Panc1 (cell line): ENCODE data around the gene DACH1. TPM values are rescaled to one million over a fixed set of nuclear protein-coding genes. Genes with fewer than 3 reads are reported as not detected.

Source experiments
- ATAC-seq: fragments of 200-7000 bp; cut with Tn5 transposase; 2 replicates; pipeline ENCODE4 v1.9.1; 2020; ENCODE audit warnings: mild to moderate bottlenecking, moderate library complexity
- BruUV-seq: library from RNA; stranded (reverse); fragments of 400-500 nt; replicated peaks from 2 replicates; lab custom pipeline; 2021; lab: Mats Ljungman, UMichigan
- CTCF ChIA-PET: fragments of 300-600 bp; sonication (Branson Sonifier 250); formaldehyde crosslinking; loops from one replicate; lab custom pipeline; 2022; ENCODE audit warnings: antibody characterized with exemption; lab: Charles Lee
- POLR2A ChIA-PET: fragments of 300-600 bp; sonication (Branson Sonifier 250); formaldehyde crosslinking; loops from one replicate; lab custom pipeline; 2022; ENCODE audit warnings: antibody characterized with exemption; lab: Charles Lee
- DNase-seq: peaks from one replicate; pipeline ENCODE4 v3.0.0-alpha.2; 2010; ENCODE audit warnings: low read depth, low spot score
- H3K27ac ChIP-seq: 2 replicates; pipeline ENCODE4 v1.5.1; 2011; ENCODE audit warnings: mild to moderate bottlenecking, low read length, inconsistent platforms
- H3K27me3 ChIP-seq: fragments of 200-500 bp; sonication (Bioruptor generic); 2 replicates; pipeline ENCODE4 v1.6.0; 2014; ENCODE audit warnings: low read length, inconsistent platforms; ENCODE audit not compliant: control insufficient read depth, insufficient read depth
- H3K36me3 ChIP-seq: fragments of 200-500 bp; sonication (Bioruptor generic); 2 replicates; pipeline ENCODE4 v1.5.1; 2014; ENCODE audit warnings: inconsistent platforms, mild to moderate bottlenecking, low read length, moderate library complexity; ENCODE audit not compliant: control insufficient read depth, insufficient read depth
- H3K4me1 ChIP-seq: 2 replicates; pipeline ENCODE4 v1.5.1; 2011; ENCODE audit warnings: inconsistent platforms, mild to moderate bottlenecking, low read length, moderate library complexity; ENCODE audit not compliant: control insufficient read depth, insufficient read depth
- H3K4me3 ChIP-seq, 2 experiments: 2 replicates each; pipeline ENCODE4 v1.5.1; 2011 to 2012; ENCODE audit warnings: low read depth in 2 of 2, low read length in 2 of 2, mild to moderate bottlenecking in 2 of 2, inconsistent platforms in 1 of 2, moderate library complexity in 1 of 2
- H3K9me3 ChIP-seq: fragments of 200-500 bp; sonication (Bioruptor generic); 2 replicates; pipeline ENCODE4 v1.5.1; 2014; ENCODE audit warnings: low read depth, mild to moderate bottlenecking, inconsistent platforms, low read length, moderate library complexity; ENCODE audit not compliant: control insufficient read depth, insufficient read depth
- POLR2AphosphoS5 ChIP-seq: IDR thresholded peaks from 2 replicates; pipeline ENCODE4 v1.6.1; 2012; ENCODE audit warnings: mild to moderate bottlenecking, low read depth, low read length, moderate library complexity
- SIN3A ChIP-seq: IDR thresholded peaks from 2 replicates; pipeline ENCODE4 v1.6.1; 2012; ENCODE audit warnings: low read depth, mild to moderate bottlenecking, low read length, moderate library complexity, borderline replicate concordance; ENCODE audit not compliant: insufficient read depth
- TCF7L2 ChIP-seq: IDR thresholded peaks from 2 replicates; pipeline ENCODE4 v1.6.1; 2011; ENCODE audit warnings: mild to moderate bottlenecking, low read depth, low read length, inconsistent platforms
- in situ Hi-C: cut with HindIII; loops from 2 replicates; pipeline ENCODE4 v1.10.0; 2016; ENCODE audit warnings: low sequenced_read_pairs, low pct_unique_long_range_greater_than_20kb
- intact Hi-C: fragments of 100-400 bp; cut with micrococcal nuclease; formaldehyde crosslinking; loops from one replicate; pipeline ENCODE4 v1.10.0; 2022; ENCODE audit not compliant: unreplicated experiment
- total RNA-seq: library from RNA; stranded (reverse); gene quantifications from one replicate; pipeline ENCODE4 v1.2.1, GENCODE V29; 2021; ENCODE audit not compliant: unreplicated experiment
- TF ChIP-seq, protein P1 (sequence below), 2 experiments: IDR thresholded peaks; 2 replicates each; pipeline ENCODE4 v1.6.1; 2011 to 2012; ENCODE audit warnings: low read depth in 2 of 2, control low read depth in 1 of 2, low read length in 1 of 2, mild to moderate bottlenecking in 1 of 2, moderate library complexity in 1 of 2; ENCODE audit not compliant: insufficient read depth in 1 of 2
- TF ChIP-seq, protein P2 (sequence below): fragments of 450-650 bp; IDR thresholded peaks from 2 replicates; pipeline ENCODE4 v1.5.1; 2017; ENCODE audit warnings: mild to moderate bottlenecking

DACH1 gene
- total RNA-seq, 1 experiment from 2014 or later, result 0.54 TPM

DNA sequence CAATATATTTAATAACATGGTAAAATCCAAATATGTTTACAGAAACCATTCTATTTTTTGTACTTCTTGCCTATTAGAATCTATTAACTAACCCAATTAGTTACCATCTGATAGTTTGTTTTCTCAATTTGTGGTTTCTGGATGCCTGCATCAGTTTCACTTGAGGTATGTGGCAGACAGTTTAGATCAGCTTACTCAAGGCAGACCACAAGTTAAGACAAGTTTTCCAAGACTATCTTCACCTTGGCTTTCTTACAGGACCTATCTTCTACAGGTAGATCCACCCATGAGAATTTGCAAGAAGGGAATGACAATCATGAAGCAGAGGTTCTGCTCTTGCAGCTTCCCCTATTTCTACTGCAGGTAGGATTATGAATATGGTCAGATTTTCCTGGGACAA is 458.6 kb downstream of the DACH1 start:
- no peak overlapping the region for H3K27ac ChIP-seq
- BruUV-seq, result no TSS peak
- H3K36me3 ChIP-seq, result no peaks in the 10 kb centered on the region
- POLR2A ChIA-PET, result no interaction called here
- no peak overlapping the region for H3K4me3 ChIP-seq
- H3K27me3 ChIP-seq, result no peaks in the 10 kb centered on the region
- CTCF ChIA-PET, result no interaction called here
- in situ Hi-C loops (no loop called here), intact Hi-C loops (no loop called here)
- ATAC-seq, result no peak
- no peaks in the 10 kb centered on the region for H3K9me3 ChIP-seq
- TF ChIP-seq, protein P1, sequence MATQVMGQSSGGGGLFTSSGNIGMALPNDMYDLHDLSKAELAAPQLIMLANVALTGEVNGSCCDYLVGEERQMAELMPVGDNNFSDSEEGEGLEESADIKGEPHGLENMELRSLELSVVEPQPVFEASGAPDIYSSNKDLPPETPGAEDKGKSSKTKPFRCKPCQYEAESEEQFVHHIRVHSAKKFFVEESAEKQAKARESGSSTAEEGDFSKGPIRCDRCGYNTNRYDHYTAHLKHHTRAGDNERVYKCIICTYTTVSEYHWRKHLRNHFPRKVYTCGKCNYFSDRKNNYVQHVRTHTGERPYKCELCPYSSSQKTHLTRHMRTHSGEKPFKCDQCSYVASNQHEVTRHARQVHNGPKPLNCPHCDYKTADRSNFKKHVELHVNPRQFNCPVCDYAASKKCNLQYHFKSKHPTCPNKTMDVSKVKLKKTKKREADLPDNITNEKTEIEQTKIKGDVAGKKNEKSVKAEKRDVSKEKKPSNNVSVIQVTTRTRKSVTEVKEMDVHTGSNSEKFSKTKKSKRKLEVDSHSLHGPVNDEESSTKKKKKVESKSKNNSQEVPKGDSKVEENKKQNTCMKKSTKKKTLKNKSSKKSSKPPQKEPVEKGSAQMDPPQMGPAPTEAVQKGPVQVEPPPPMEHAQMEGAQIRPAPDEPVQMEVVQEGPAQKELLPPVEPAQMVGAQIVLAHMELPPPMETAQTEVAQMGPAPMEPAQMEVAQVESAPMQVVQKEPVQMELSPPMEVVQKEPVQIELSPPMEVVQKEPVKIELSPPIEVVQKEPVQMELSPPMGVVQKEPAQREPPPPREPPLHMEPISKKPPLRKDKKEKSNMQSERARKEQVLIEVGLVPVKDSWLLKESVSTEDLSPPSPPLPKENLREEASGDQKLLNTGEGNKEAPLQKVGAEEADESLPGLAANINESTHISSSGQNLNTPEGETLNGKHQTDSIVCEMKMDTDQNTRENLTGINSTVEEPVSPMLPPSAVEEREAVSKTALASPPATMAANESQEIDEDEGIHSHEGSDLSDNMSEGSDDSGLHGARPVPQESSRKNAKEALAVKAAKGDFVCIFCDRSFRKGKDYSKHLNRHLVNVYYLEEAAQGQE (IDR thresholded peaks at IDR 0.05; ENCODE audit: insufficient read depth in 1 of 2, low read depth in 2 of 2, low read length in 1 of 2), result no peak
- TF ChIP-seq, protein P2, sequence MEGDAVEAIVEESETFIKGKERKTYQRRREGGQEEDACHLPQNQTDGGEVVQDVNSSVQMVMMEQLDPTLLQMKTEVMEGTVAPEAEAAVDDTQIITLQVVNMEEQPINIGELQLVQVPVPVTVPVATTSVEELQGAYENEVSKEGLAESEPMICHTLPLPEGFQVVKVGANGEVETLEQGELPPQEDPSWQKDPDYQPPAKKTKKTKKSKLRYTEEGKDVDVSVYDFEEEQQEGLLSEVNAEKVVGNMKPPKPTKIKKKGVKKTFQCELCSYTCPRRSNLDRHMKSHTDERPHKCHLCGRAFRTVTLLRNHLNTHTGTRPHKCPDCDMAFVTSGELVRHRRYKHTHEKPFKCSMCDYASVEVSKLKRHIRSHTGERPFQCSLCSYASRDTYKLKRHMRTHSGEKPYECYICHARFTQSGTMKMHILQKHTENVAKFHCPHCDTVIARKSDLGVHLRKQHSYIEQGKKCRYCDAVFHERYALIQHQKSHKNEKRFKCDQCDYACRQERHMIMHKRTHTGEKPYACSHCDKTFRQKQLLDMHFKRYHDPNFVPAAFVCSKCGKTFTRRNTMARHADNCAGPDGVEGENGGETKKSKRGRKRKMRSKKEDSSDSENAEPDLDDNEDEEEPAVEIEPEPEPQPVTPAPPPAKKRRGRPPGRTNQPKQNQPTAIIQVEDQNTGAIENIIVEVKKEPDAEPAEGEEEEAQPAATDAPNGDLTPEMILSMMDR, result no peak
- no peak for TF ChIP-seq SIN3A
- no peak for TF ChIP-seq TCF7L2
- no peak for TF ChIP-seq POLR2AphosphoS5
- no peaks in the 10 kb centered on the region for H3K4me1 ChIP-seq
- DNase-seq, result no peak

DNA sequence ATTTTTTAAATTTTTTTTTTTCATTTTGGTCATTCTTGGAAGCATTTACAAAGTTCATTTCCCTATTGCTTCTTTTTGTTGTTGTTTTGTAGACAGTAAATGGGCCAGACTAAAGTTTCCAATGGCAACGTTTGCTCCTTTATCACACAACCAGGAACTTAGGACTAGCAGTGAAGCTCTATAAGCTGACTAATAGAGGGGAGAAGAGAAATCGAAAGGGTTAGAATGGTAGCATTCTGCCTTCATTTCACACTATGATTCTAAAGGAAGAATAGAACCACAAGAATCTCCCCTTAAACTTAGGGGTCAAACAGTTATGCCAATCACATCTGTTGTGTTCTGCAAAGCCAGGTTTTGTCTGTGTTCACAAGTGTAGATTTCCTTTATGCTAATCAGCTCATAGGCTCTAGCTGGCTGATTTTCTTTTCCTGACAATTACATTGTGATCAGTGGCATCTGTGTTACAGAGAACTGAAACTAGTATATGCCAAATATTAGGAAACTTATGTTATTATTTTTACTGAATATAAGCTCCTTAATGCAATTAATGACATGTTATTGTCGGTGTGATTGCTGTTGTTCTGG is 467.3 kb downstream of the DACH1 start:
- H3K27me3 ChIP-seq, result no peaks in the 10 kb centered on the region
- CTCF ChIA-PET, result no interaction called here
- no peak overlapping the region for H3K27ac ChIP-seq
- no TSS peak for BruUV-seq
- H3K4me1 ChIP-seq, result no peaks in the 10 kb centered on the region
- H3K4me3 ChIP-seq, result no peak overlapping the region
- POLR2A ChIA-PET, result no interaction called here
- H3K36me3 ChIP-seq, result no peaks in the 10 kb centered on the region
- H3K9me3 ChIP-seq, result no peaks in the 10 kb centered on the region
- ATAC-seq, result no peak
- in situ Hi-C loops (no loop called here), intact Hi-C loops (no loop called here)
- TF ChIP-seq SIN3A, result no peak
- TF ChIP-seq, protein P2, result no peak
- TF ChIP-seq TCF7L2, result no peak
- TF ChIP-seq POLR2AphosphoS5, result no peak
- TF ChIP-seq, protein P1 (IDR thresholded peaks at IDR 0.05; ENCODE audit: insufficient read depth in 1 of 2, low read depth in 2 of 2, low read length in 1 of 2), result no peak
- no peak for DNase-seq
